B cell (primary cell): ENCODE data around the gene VIPR2. TPM values are rescaled to one million over a fixed set of nuclear protein-coding genes. Genes with fewer than 3 reads are reported as not detected.

ENCODE experiments used
- ATAC-seq: fragments of 200-7000 bp; cut with Tn5 transposase; one replicate; pipeline ENCODE4 v1.10.0; 2021; ENCODE audit warnings: low read depth, mild to moderate bottlenecking, moderate number of reproducible peaks, moderate library complexity
- CTCF ChIA-PET: fragments of 350-600 bp; sonication (Branson Sonifier 250); formaldehyde crosslinking; loops from one replicate; lab custom pipeline; 2021; ENCODE audit warnings: antibody characterized with exemption, inconsistent platforms; lab: Charles Lee
- POLR2A ChIA-PET: fragments of 350-600 bp; sonication (Branson Sonifier 250); formaldehyde crosslinking; loops from one replicate; lab custom pipeline; 2021; ENCODE audit warnings: antibody characterized with exemption; lab: Charles Lee
- DNase-seq: peaks from one replicate; pipeline ENCODE4 v3.0.0; 2013
- H2AFZ ChIP-seq: 2 replicates; pipeline ENCODE4 v1.6.1; 2012; ENCODE audit warnings: mild to moderate bottlenecking, low read depth, low read length; ENCODE audit not compliant: insufficient read depth, poor library complexity, severe bottlenecking
- H3K27ac ChIP-seq, 2 donors: 1 replicate in 1 of 2; 2 replicates in 1 of 2; pipeline ENCODE4 v1.5.1; 2012 to 2013; ENCODE audit warnings: low read length in 2 of 2, mild to moderate bottlenecking in 2 of 2, moderate library complexity in 1 of 2
- H3K27me3 ChIP-seq, 4 experiments: fragments of 200-600 bp in 1 of 4; sonication (generic) in 1 of 4; replicated peaks in 1 of 4; 1 replicate in 2 of 4; 2 replicates in 2 of 4; pipeline versions ENCODE4 v1.6.1 to v1.7.0; 2013 to 2016; ENCODE audit warnings: low read length in 3 of 4, mild to moderate bottlenecking in 2 of 4, mixed read lengths in 1 of 4, moderate library complexity in 1 of 4; ENCODE audit not compliant: insufficient read depth in 4 of 4, control insufficient read depth in 3 of 4; ENCODE audit errors: control extremely low read depth in 1 of 4
- H3K36me3 ChIP-seq, 2 experiments: replicated peaks in 1 of 2; 1 replicate in 1 of 2; 2 replicates in 1 of 2; pipeline versions ENCODE4 v1.6.1 to v1.7.1; 2013; ENCODE audit warnings: low read length in 1 of 2; ENCODE audit not compliant: insufficient read depth in 2 of 2, control insufficient read depth in 1 of 2; ENCODE audit errors: control extremely low read depth in 1 of 2, extremely low read depth in 1 of 2
- H3K4me1 ChIP-seq, 2 donors: fragments of 200-600 bp in 1 of 2; sonication (generic) in 1 of 2; 1 replicate in 1 of 2; 2 replicates in 1 of 2; pipeline versions ENCODE4 v1.5.1 to v1.6.1; 2013 to 2017; ENCODE audit warnings: low read length in 2 of 2; ENCODE audit not compliant: control insufficient read depth in 2 of 2, insufficient read depth in 2 of 2
- H3K4me2 ChIP-seq: replicated peaks from 2 replicates; pipeline ENCODE3; 2012; ENCODE audit warnings: mild to moderate bottlenecking, low read depth, low read length; ENCODE audit not compliant: poor library complexity, severe bottlenecking
- H3K4me3 ChIP-seq, 5 experiments: fragments of 200-600 bp in 1 of 5; sonication (generic) in 1 of 5; 1 replicate in 3 of 5; 2 replicates in 2 of 5; pipeline versions ENCODE4 v1.5.1 to v1.7.0; 2011 to 2016; ENCODE audit warnings: low read length in 4 of 5, mild to moderate bottlenecking in 4 of 5, low read depth in 2 of 5, control low read depth in 1 of 5, moderate library complexity in 1 of 5; ENCODE audit not compliant: insufficient read depth in 1 of 5; ENCODE audit errors: control extremely low read depth in 1 of 5, extremely low read depth in 1 of 5
- H3K79me2 ChIP-seq: fragments of 200-600 bp; sonication (generic); one replicate; pipeline ENCODE4 v1.6.0; 2016; ENCODE audit warnings: low read length; ENCODE audit not compliant: control insufficient read depth, insufficient read depth
- H3K9ac ChIP-seq: fragments of 200-600 bp; sonication (generic); 2 replicates; pipeline ENCODE4 v1.6.1; 2017; ENCODE audit warnings: mild to moderate bottlenecking, low read length, moderate library complexity
- H3K9me3 ChIP-seq, 3 donors: one replicate each; pipeline versions ENCODE4 v1.6.1 to v1.7.1; 2013; ENCODE audit warnings: low read length in 2 of 3; ENCODE audit not compliant: control insufficient read depth in 2 of 3, insufficient read depth in 1 of 3; ENCODE audit errors: control extremely low read depth in 1 of 3
- H4K20me1 ChIP-seq: 2 replicates; pipeline ENCODE4 v1.6.0; 2012; ENCODE audit warnings: mild to moderate bottlenecking, low read length; ENCODE audit not compliant: insufficient read depth, control insufficient read depth, poor library complexity, severe bottlenecking
- H3K27ac Mint-ChIP-seq: one replicate; pipeline ENCODE4 v1.8.0; 2021; ENCODE audit warnings: mixed read lengths
- H3K27me3 Mint-ChIP-seq: one replicate; pipeline ENCODE4 v1.8.0; 2021; ENCODE audit warnings: mixed read lengths
- H3K4me1 Mint-ChIP-seq: one replicate; pipeline ENCODE4 v1.8.0; 2021; ENCODE audit warnings: mixed read lengths
- H3K4me3 Mint-ChIP-seq: one replicate; pipeline ENCODE4 v1.8.0; 2021; ENCODE audit warnings: mixed read lengths
- H3K9me3 Mint-ChIP-seq: one replicate; pipeline ENCODE4 v1.8.0; 2022; ENCODE audit warnings: mixed read lengths; ENCODE audit not compliant: insufficient read depth
- EZH2 ChIP-seq: IDR thresholded peaks from 2 replicates; pipeline ENCODE4 v1.6.1; 2012; ENCODE audit warnings: borderline replicate concordance, low read depth, mild to moderate bottlenecking, moderate library complexity, low read length; ENCODE audit not compliant: insufficient read depth, poor library complexity, severe bottlenecking
- WGBS: methylation state at CpG from one replicate; pipeline ENCODE4 v1.1.5; 2013; ENCODE audit warnings: missing lambda C conversion rate; ENCODE audit not compliant: insufficient coverage; 5-methylcytosine and 5-hydroxymethylcytosine counted together
- intact Hi-C: fragments of 100-400 bp; cut with micrococcal nuclease; formaldehyde crosslinking; loops from one replicate; pipeline ENCODE4 v1.10.0; 2022
- polyA plus RNA-seq: library from polyadenylated mRNA; depleted of rRNA; stranded (reverse); fragments of >200 nt; gene quantifications from 2 replicates; pipeline ENCODE4 v1.2.3, GENCODE V29; 2012
- total RNA-seq, 2 donors: library from RNA; stranded (reverse); fragments of 120-200 nt in 1 of 2; gene quantifications; 1 replicate in 1 of 2; 2 replicates in 1 of 2; pipeline versions ENCODE4 v1.2.3 to v1.2.4, GENCODE V29; 2013 to 2022
- TF ChIP-seq, protein P1 (sequence below): fragments of 200-600 bp; IDR thresholded peaks from one replicate; pipeline ENCODE4 v1.8.0; 2022; ENCODE audit warnings: antibody characterized with exemption, mild to moderate bottlenecking

Gene VIPR2
- total and polyA plus RNA-seq, 2 donors (not counting 1 experiment from before 2014, with no cell fraction given): not detected

DNA sequence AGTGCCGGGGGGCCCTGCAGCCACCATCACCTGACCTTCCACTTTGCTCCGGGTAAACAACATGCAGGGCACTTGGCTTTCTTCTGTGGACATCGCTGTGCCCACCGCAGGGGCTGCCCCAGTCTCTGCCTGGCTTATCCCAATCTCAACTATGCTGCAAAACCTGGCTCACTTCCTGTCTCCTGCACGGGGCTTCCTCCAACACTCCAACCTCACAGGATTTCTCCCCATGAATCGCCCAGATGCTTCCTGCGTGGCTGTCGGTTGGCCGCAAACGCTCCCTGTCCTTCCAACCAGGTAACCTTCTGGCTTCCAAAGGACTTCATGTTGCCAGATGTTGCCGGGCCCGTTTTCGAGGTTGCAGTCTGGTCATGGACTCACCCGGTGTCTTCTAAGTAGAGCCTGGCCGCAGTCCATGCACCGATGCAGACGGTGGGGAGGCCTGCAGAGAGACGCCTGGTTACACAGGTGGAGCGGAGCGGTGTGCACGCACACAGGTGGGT is 109.0 kb downstream of the VIPR2 start:
- POLR2A ChIA-PET: no interaction called here
- Histone ChIP-seq H3K79me2 (no peaks in the 10 kb centered on the region), H3K4me3 (no peak overlapping the region), H3K27me3 (peaks cover 0 to 7% (median 0%) of the 10 kb centered on the region in 4 experiments), H3K4me1 (peaks cover 4 to 5% of the 10 kb centered on the region in 2 donors), H3K9ac (no peak overlapping the region), H2AFZ (no peak overlapping the region), H4K20me1 (no peaks in the 10 kb centered on the region), H3K4me2 (no peak overlapping the region), H3K9me3 (peaks cover 0 to 4% (median 0%) of the 10 kb centered on the region in 3 donors), H3K27ac (no peak overlapping the region), H3K36me3 (no peaks in the 10 kb centered on the region)
- ATAC-seq (no peak), DNase-seq (no peak)
- intact Hi-C loops: no loop called here
- peaks cover 10% of the 10 kb centered on the region for H3K27me3 Mint-ChIP-seq
- TF ChIP-seq EZH2: no peak
- TF ChIP-seq, protein P1, sequence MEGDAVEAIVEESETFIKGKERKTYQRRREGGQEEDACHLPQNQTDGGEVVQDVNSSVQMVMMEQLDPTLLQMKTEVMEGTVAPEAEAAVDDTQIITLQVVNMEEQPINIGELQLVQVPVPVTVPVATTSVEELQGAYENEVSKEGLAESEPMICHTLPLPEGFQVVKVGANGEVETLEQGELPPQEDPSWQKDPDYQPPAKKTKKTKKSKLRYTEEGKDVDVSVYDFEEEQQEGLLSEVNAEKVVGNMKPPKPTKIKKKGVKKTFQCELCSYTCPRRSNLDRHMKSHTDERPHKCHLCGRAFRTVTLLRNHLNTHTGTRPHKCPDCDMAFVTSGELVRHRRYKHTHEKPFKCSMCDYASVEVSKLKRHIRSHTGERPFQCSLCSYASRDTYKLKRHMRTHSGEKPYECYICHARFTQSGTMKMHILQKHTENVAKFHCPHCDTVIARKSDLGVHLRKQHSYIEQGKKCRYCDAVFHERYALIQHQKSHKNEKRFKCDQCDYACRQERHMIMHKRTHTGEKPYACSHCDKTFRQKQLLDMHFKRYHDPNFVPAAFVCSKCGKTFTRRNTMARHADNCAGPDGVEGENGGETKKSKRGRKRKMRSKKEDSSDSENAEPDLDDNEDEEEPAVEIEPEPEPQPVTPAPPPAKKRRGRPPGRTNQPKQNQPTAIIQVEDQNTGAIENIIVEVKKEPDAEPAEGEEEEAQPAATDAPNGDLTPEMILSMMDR: no peak
- H3K27ac Mint-ChIP-seq: no peak overlapping the region
- H3K4me1 Mint-ChIP-seq: peaks cover 4% of the 10 kb centered on the region
- 90% methylated on average over 18 of the region's 21 CpGs for WGBS
- CTCF ChIA-PET: no interaction called here
- no peak overlapping the region for H3K4me3 Mint-ChIP-seq
- H3K9me3 Mint-ChIP-seq: no peaks in the 10 kb centered on the region

DNA sequence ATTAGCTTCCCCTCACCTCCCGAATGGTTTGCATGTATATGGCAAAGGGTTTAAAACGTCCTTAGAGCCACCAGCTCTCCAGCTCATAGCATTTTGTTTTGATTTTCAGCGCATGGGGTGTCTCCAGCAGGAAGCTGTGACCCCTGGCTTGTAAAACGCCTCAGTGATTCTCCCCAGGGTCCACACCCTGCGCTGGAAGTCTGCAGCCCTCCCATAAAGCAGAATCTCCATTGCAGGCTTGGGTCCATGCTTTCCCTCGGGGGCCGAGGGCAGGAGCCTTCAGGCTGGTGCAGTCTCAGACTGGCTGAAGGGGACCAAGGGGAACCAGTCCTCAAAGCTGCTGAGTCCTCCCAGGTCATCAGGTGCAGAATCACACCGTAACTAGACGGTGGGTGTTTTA is 109.7 kb downstream of the VIPR2 start:
- no peak overlapping the region for H3K27ac ChIP-seq
- peaks cover 7 to 9% of the 10 kb centered on the region in 2 donors for H3K4me1 ChIP-seq
- H3K79me2 ChIP-seq: no peaks in the 10 kb centered on the region
- H3K9ac ChIP-seq: no peak overlapping the region
- H2AFZ ChIP-seq: no peak overlapping the region
- ChIA-PET POLR2A (no interaction called here), CTCF (no interaction called here)
- H3K4me3 ChIP-seq: no peak overlapping the region
- no peaks in the 10 kb centered on the region for H3K36me3 ChIP-seq
- no peak overlapping the region for H3K4me2 ChIP-seq
- TF ChIP-seq EZH2: no peak
- TF ChIP-seq, protein P1: no peak
- no peak overlapping the region for H3K4me3 Mint-ChIP-seq
- no peaks in the 10 kb centered on the region for H4K20me1 ChIP-seq
- ATAC-seq (no peak), DNase-seq (no peak)
- H3K27me3 Mint-ChIP-seq: peaks cover 10% of the 10 kb centered on the region
- peaks cover 0 to 4% (median 0%) of the 10 kb centered on the region in 3 donors for H3K9me3 ChIP-seq
- H3K27ac Mint-ChIP-seq: no peak overlapping the region
- intact Hi-C loops: no loop called here
- peaks cover 0 to 13% (median 0%) of the 10 kb centered on the region in 4 experiments for H3K27me3 ChIP-seq
- peaks cover 4% of the 10 kb centered on the region for H3K4me1 Mint-ChIP-seq
- WGBS: 67% methylated on average over 8 of the region's 9 CpGs
- H3K9me3 Mint-ChIP-seq: no peaks in the 10 kb centered on the region
